ENCODE results near the gene UBE2G2.

UBE2G2 gene

DNA sequence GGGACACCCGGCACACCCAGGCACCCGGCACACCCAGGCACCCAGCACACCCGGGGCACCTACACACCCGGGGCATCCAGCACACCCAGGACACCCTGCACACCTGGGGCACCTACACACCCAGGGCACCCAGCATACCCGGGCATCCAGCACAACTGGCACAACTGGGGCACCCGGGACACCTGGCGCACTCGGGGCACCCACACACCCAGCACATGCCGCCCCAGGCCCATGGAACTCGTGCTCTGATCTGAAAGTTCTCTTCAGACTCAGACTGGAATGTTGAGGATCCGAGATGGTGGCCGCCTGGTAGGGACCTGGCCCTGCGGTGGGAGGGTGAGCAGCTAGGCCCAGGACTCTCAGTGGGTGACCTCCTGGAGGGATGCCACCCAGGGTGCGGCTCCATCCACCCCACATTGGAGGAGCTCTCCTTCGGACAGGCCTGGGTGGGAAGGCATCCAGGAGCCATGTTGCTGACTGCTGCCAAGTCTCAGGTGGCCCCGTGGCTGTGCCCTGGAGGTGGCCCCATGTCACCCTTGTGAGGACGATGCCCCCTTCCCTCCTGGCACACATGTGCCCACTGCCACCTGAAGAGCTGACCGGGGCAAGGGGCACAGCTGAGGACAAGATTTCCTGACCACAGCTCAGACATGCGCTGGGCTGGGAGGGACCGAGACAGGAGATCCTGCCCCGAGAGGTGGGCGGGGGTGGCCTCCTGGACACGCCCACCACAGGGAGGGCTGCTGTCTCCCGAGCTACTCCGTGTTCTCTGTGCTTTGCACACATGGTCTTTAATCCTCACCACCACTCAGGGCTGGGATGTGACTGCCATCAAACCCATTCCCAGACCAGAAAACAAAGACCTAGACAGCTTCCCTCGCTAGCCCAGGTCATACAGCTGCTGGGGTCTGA, 37.0 kb downstream of the UBE2G2 start:
- peaks cover 5% of the 10 kb centered on the region for H3K4me1 ChIP-seq (ENCODE audit: control insufficient read depth, insufficient read depth, low read length)
- no peak overlapping the region for H3K4me3 ChIP-seq (ENCODE audit: low read depth, low read length)
- H3K36me3 ChIP-seq (ENCODE audit: control insufficient read depth, insufficient read depth, low read length), result peaks cover 2% of the 10 kb centered on the region
- H3K9ac ChIP-seq (ENCODE audit: low read depth, low read length), result no peak overlapping the region
- H3K9me3 ChIP-seq (ENCODE audit: control insufficient read depth, insufficient read depth, low read length), result no peaks in the 10 kb centered on the region
- H3K27me3 ChIP-seq (ENCODE audit: control insufficient read depth, insufficient read depth, low read length), result no peaks in the 10 kb centered on the region

- Histone ChIP-seq H3K9ac (ENCODE audit: low read depth, low read length) (no peak overlapping the region), H3K4me1 (ENCODE audit: control insufficient read depth, insufficient read depth, low read length) (peaks cover 4% of the 10 kb centered on the region), H3K4me3 (ENCODE audit: low read depth, low read length) (no peak overlapping the region), H3K36me3 (ENCODE audit: control insufficient read depth, insufficient read depth, low read length) (peaks cover 2% of the 10 kb centered on the region), H3K9me3 (ENCODE audit: control insufficient read depth, insufficient read depth, low read length) (no peaks in the 10 kb centered on the region), H3K27me3 (ENCODE audit: control insufficient read depth, insufficient read depth, low read length) (no peaks in the 10 kb centered on the region)
Measured at GRCh38 chr21:44763451-44764318, 37.9 kb downstream of the UBE2G2 start.

DNA sequence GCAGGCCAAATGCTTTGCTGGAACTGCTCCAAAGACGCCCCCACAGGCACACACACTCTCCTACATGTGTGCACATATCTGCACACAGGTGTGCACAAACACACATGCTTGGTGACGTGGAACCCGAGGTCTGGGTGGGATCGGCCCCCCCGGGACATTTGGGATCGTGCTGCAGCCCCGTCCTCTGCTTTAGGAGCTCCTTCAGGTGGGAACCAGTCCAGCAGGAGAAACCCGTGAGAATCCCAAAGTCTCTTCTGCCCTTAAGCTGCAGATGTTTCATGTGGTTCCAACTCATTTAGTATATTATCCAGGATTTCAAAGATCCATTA, 38.6 kb downstream of the UBE2G2 start:
- Histone ChIP-seq H3K4me3 (ENCODE audit: low read depth, low read length) (no peak overlapping the region), H3K4me1 (ENCODE audit: control insufficient read depth, insufficient read depth, low read length) (no peaks in the 10 kb centered on the region), H3K27me3 (ENCODE audit: control insufficient read depth, insufficient read depth, low read length) (no peaks in the 10 kb centered on the region), H3K9ac (ENCODE audit: low read depth, low read length) (no peak overlapping the region), H3K36me3 (ENCODE audit: control insufficient read depth, insufficient read depth, low read length) (peaks cover 2% of the 10 kb centered on the region), H3K9me3 (ENCODE audit: control insufficient read depth, insufficient read depth, low read length) (no peaks in the 10 kb centered on the region)

- Histone ChIP-seq H3K9ac (ENCODE audit: low read depth, low read length) (no peak overlapping the region), H3K4me1 (ENCODE audit: control insufficient read depth, insufficient read depth, low read length) (no peaks in the 10 kb centered on the region)
Measured at GRCh38 chr21:44762221-44763049, 39.2 kb downstream of the UBE2G2 start.

DNA sequence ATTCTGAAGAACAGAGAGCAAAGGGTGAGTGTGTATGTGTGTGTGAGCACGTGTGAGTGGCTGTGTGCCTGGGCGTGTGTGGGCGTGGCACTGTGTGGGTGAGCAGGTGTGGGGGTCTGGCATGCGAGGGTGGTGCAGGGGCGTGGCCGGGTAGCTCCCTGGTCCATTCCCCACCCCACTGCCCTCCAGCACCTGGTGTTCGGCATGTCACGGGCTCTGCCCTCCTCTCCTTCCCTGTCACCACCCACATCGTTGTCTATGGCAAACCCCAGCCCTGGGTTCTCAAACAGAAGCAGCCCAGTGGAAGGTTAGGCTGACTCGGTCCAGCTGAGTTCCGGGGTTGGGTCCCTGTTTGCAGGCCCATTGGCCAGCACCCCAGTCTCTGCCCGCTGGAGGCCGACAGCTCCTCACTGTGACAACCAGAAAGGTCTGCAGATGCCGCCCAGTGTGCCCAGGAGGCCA, 39.8 kb downstream of the UBE2G2 start:
- no peaks in the 10 kb centered on the region for H3K4me1 ChIP-seq (ENCODE audit: control insufficient read depth, insufficient read depth, low read length)
- no peak overlapping the region for H3K4me3 ChIP-seq (ENCODE audit: low read depth, low read length)
- no peak overlapping the region for H3K9ac ChIP-seq (ENCODE audit: low read depth, low read length)

More at GRCh38 chr21:44762221-44763049, 39.2 kb downstream of the UBE2G2 start:
- no peaks in the 10 kb centered on the region for H3K9me3 ChIP-seq (ENCODE audit: control insufficient read depth, insufficient read depth, low read length)
- no peaks in the 10 kb centered on the region for H3K27me3 ChIP-seq (ENCODE audit: control insufficient read depth, insufficient read depth, low read length)
- no peak overlapping the region for H3K4me3 ChIP-seq (ENCODE audit: low read depth, low read length)
- peaks cover 2% of the 10 kb centered on the region for H3K36me3 ChIP-seq (ENCODE audit: control insufficient read depth, insufficient read depth, low read length)

DNA sequence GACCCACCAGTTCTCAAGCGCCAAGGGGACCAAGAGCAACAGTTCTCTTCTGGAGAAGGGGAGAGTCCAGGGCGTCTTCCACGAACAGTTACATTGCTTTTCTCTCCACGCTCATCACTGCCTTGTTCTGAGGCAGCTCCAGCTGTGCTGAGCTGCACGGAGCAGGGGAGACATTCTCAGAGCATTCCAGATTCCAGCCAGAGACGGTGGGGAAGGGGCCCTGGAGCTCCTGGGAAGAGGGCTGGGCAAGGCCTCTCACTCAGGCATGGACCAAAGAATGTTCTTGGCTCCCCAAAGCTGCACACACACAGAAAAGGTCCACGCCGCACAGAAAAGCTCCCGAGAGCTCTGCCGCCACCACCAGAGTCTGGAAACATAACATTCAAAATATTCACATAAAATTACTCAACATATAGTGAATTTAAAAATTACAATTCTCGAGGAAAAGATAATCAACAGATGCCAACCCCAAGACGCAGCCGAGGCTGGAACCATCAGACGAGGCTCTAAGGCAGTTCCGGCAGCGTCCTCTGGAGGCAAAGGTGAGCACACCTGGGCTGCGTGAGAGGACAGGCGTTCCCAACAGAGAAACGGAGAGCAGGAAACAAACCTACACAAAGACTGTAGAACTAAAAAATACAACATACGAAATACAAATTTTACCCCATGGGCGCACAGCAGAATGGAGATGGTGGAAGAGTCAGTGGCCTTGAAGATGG, 40.5 kb downstream of the UBE2G2 start:
- H3K9me3 ChIP-seq (ENCODE audit: control insufficient read depth, insufficient read depth, low read length), result no peaks in the 10 kb centered on the region
- no peak overlapping the region for H3K9ac ChIP-seq (ENCODE audit: low read depth, low read length)
- H3K4me3 ChIP-seq (ENCODE audit: low read depth, low read length), result no peak overlapping the region
- H3K27me3 ChIP-seq (ENCODE audit: control insufficient read depth, insufficient read depth, low read length), result no peaks in the 10 kb centered on the region
- peaks cover 2% of the 10 kb centered on the region for H3K36me3 ChIP-seq (ENCODE audit: control insufficient read depth, insufficient read depth, low read length)
- no peaks in the 10 kb centered on the region for H3K4me1 ChIP-seq (ENCODE audit: control insufficient read depth, insufficient read depth, low read length)

More for the DNA sequence above, 39.8 kb downstream of the UBE2G2 start:
- Histone ChIP-seq H3K27me3 (ENCODE audit: control insufficient read depth, insufficient read depth, low read length) (no peaks in the 10 kb centered on the region), H3K9me3 (ENCODE audit: control insufficient read depth, insufficient read depth, low read length) (no peaks in the 10 kb centered on the region), H3K36me3 (ENCODE audit: control insufficient read depth, insufficient read depth, low read length) (peaks cover 2% of the 10 kb centered on the region)

DNA sequence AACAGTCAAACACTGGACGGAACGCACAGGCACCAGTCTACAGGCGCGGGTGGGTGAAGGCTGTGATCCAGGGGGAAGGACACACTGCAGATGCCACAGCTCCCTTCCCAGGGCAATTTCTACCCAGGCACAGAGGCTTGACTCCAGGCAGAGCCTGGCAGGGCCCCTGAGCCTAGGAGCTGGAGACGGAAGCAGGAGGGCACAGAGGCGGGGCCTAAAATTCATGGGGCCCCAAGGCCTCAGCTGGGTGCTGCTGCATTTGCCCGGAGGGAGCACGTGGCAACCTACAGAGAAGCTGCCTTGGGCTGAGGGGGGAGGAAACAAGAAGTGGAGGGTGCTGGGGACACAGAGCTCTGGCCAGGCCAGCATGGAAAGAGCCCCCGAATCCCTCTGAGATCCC, 41.2 kb downstream of the UBE2G2 start:
- peaks cover 2% of the 10 kb centered on the region for H3K36me3 ChIP-seq (ENCODE audit: control insufficient read depth, insufficient read depth, low read length)
- no peaks in the 10 kb centered on the region for H3K27me3 ChIP-seq (ENCODE audit: control insufficient read depth, insufficient read depth, low read length)
- H3K4me3 ChIP-seq (ENCODE audit: low read depth, low read length), result no peak overlapping the region
- no peaks in the 10 kb centered on the region for H3K9me3 ChIP-seq (ENCODE audit: control insufficient read depth, insufficient read depth, low read length)
- no peaks in the 10 kb centered on the region for H3K4me1 ChIP-seq (ENCODE audit: control insufficient read depth, insufficient read depth, low read length)
- no peak overlapping the region for H3K9ac ChIP-seq (ENCODE audit: low read depth, low read length)

- Histone ChIP-seq H3K36me3 (ENCODE audit: control insufficient read depth, insufficient read depth, low read length) (peaks cover 2% of the 10 kb centered on the region), H3K9ac (ENCODE audit: low read depth, low read length) (no peak overlapping the region), H3K4me1 (ENCODE audit: control insufficient read depth, insufficient read depth, low read length) (no peaks in the 10 kb centered on the region), H3K9me3 (ENCODE audit: control insufficient read depth, insufficient read depth, low read length) (no peaks in the 10 kb centered on the region), H3K4me3 (ENCODE audit: low read depth, low read length) (no peak overlapping the region), H3K27me3 (ENCODE audit: control insufficient read depth, insufficient read depth, low read length) (no peaks in the 10 kb centered on the region)
Measured at GRCh38 chr21:44759628-44760285, 41.9 kb downstream of the UBE2G2 start.

- H3K27me3 ChIP-seq (ENCODE audit: control insufficient read depth, insufficient read depth, low read length), result no peaks in the 10 kb centered on the region
- H3K9ac ChIP-seq (ENCODE audit: low read depth, low read length), result no peak overlapping the region
- H3K4me3 ChIP-seq (ENCODE audit: low read depth, low read length), result no peak overlapping the region
- no peaks in the 10 kb centered on the region for H3K9me3 ChIP-seq (ENCODE audit: control insufficient read depth, insufficient read depth, low read length)
- H3K36me3 ChIP-seq (ENCODE audit: control insufficient read depth, insufficient read depth, low read length), result peaks cover 2% of the 10 kb centered on the region
- no peaks in the 10 kb centered on the region for H3K4me1 ChIP-seq (ENCODE audit: control insufficient read depth, insufficient read depth, low read length)
Measured at GRCh38 chr21:44758781-44759627, 42.6 kb downstream of the UBE2G2 start.

DNA sequence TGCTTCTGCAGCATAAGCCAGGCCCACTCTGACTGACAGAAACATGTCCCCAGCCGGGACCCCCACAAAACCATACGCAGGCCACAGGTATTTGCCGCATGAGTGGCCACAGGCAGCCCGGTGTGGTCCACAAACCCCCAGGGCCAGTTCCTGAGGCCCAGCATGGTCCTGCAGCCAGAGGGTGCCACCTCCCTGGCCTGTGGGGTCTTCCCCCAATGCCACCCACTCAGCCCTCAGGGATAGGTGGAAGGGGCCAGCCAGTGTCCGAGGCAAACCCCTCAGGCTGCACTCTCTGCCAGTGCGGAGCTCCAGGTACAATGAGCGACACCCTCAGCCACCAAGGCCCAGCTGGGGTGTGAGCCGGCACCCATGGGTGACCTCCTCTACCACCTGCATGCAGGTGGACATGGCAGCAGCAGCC, 43.5 kb downstream of the UBE2G2 start:
- Histone ChIP-seq H3K27me3 (ENCODE audit: control insufficient read depth, insufficient read depth, low read length) (no peaks in the 10 kb centered on the region), H3K4me3 (ENCODE audit: low read depth, low read length) (no peak overlapping the region), H3K9ac (ENCODE audit: low read depth, low read length) (no peak overlapping the region), H3K9me3 (ENCODE audit: control insufficient read depth, insufficient read depth, low read length) (no peaks in the 10 kb centered on the region), H3K4me1 (ENCODE audit: control insufficient read depth, insufficient read depth, low read length) (no peaks in the 10 kb centered on the region), H3K36me3 (ENCODE audit: control insufficient read depth, insufficient read depth, low read length) (peaks cover 2% of the 10 kb centered on the region)

All from iPS-15b (cell line).